COLO668 (cell line): Measurements from ENCODE around the gene DAPK1.
A peak's percentile ranks its signal among the peaks of the same experiment; 100 is the strongest.
"Not testable (repeated sequence)": the region's sequence is repeated elsewhere in the genome, so short reads cannot be mapped to it uniquely, and the experiment has no call there.

Experiments
- DNase-seq: peaks from one replicate; lab custom pipeline; 2025; ENCODE audit not compliant: unreplicated experiment; lab: John Stamatoyannopoulos, UW

The DAPK1 gene

GRCh38 chr9:87498046-87498810 is 561 bp downstream of the DAPK1 start:
- peak; percentile 85 for DNase-seq

GRCh38 chr9:87498811-87499360 is 1.2 kb downstream of the DAPK1 start:
- DNase-seq, result peak; percentile 51

GRCh38 chr9:87499424-87500017 is 1.9 kb downstream of the DAPK1 start:
- DNase-seq, result no peak

GRCh38 chr9:87500491-87501270 is 3.0 kb downstream of the DAPK1 start:
- no peak for DNase-seq

- not testable (repeated sequence) for DNase-seq
These were observed 3.6 kb downstream of the DAPK1 start for GRCh38 chr9:87501271-87501656.

- DNase-seq, result no peak
These were observed 4.1 kb downstream of the DAPK1 start for GRCh38 chr9:87501806-87502205.

- DNase-seq, result no peak
These were observed 4.9 kb downstream of the DAPK1 start for GRCh38 chr9:87502391-87503221.

- no peak for DNase-seq
These were observed 5.8 kb downstream of the DAPK1 start for GRCh38 chr9:87503430-87503829.

GRCh38 chr9:87503927-87504326 is 6.3 kb downstream of the DAPK1 start:
- no peak for DNase-seq

- no peak for DNase-seq
These were observed 7.3 kb downstream of the DAPK1 start for GRCh38 chr9:87504938-87505337.

GRCh38 chr9:87505869-87506678 is 8.4 kb downstream of the DAPK1 start:
- DNase-seq, result no peak

- no peak for DNase-seq
These were observed 9.9 kb downstream of the DAPK1 start for GRCh38 chr9:87507576-87507975.

- DNase-seq, result no peak
These were observed 12.6 kb downstream of the DAPK1 start for GRCh38 chr9:87510252-87510683.

- no peak for DNase-seq
These were observed 14.6 kb downstream of the DAPK1 start for GRCh38 chr9:87512311-87512710.

- DNase-seq, result no peak
These were observed 15.5 kb downstream of the DAPK1 start for GRCh38 chr9:87513161-87513560.

GRCh38 chr9:87513880-87514535 is 16.3 kb downstream of the DAPK1 start:
- DNase-seq, result no peak

GRCh38 chr9:87515006-87515405 is 17.3 kb downstream of the DAPK1 start:
- DNase-seq, result no peak

- DNase-seq, result no peak
These were observed 18.0 kb downstream of the DAPK1 start for GRCh38 chr9:87515588-87516221.
